Neural progenitor cell (in vitro differentiated cells): ENCODE results near the gene SCN2A.

Source experiments
- CTCF ChIP-seq: fragments of 200-600 bp; sonication (generic); IDR thresholded peaks from 2 replicates; pipeline ENCODE4 v1.5.1; 2017; ENCODE audit warnings: antibody characterized with exemption, mild to moderate bottlenecking
- EZH2 ChIP-seq: fragments of 200-600 bp; sonication (generic); IDR thresholded peaks from 2 replicates; pipeline ENCODE4 v1.6.1; 2017; ENCODE audit warnings: antibody characterized with exemption, mild to moderate bottlenecking, moderate library complexity

DNA sequence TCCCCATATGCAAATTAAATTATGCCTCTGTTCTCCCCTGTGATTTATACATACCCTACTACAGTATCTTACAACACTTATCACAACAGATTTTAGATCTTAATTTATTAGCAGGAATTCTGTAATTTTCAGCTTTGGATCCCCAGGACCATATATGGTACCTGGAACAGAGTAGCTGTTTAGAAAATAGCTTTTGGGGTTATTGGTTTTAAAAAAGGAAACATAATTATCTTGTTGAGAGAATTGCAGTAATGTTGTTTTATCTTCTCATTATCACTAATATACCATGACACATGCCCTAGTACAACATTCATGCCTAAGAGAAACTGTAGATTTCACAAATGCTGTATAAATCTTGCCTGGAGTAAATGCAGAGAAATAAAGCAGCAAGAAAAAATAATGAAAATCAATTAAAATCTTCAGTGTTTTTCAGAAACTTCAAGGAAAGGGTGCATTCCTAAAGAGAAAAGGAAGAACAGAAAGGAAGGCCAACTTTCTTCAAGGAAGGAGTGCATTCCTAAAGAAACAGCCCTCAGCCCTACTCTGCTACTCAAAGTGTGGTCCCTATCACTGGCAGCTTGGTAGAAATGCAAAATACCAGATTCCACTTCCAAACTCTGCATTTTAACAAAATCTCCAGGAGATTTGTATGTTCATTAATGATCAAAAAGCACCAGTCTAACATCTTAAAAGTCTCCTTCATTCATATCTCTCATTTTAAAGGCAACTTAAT is 193.2 kb downstream of the SCN2A start:
- TF ChIP-seq CTCF (no peak), EZH2 (no peak)
